Hepatocyte (in vitro differentiated cells): ENCODE data around the gene EOGT.

Source experiments
- EZH2phosphoT487 ChIP-seq: fragments of 200-600 bp; sonication (generic); IDR thresholded peaks from one replicate; pipeline ENCODE4 v1.6.1; 2018; ENCODE audit warnings: antibody characterized with exemption, mild to moderate bottlenecking, low read depth, moderate library complexity; ENCODE audit not compliant: unreplicated experiment, severe bottlenecking
- TF ChIP-seq, protein P1 (sequence below): fragments of 200-600 bp; sonication (generic); IDR thresholded peaks from 2 replicates; pipeline ENCODE4 v1.5.1; 2016; ENCODE audit warnings: antibody characterized with exemption, mild to moderate bottlenecking; ENCODE audit not compliant: poor library complexity

DNA sequence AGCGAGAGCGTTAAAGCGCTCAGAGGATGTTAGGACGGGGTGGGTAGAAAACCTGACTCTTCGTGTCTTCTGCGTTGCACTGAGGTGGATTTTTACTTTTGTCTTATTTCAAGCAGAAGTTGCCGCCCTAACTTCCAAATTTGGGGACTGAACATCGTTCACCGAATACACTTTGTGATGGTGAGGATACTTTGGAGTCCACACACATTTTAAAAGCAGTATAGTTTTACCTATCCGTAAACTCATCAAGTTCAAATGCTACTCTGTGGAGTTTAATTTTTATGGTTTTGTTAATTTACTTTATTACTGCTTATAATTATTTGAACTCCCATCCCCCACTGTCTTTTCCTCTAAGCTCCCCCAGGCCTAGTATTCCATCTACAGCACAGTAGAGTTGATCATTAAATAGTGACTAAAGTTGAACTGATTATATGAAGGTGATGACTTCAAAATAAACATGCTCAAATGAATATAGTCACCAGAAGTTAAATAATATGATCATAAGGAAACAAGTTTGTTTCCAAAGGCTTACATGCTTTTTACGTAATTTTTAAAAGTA, 617 bp upstream of the EOGT start:
- TF ChIP-seq, protein P1, sequence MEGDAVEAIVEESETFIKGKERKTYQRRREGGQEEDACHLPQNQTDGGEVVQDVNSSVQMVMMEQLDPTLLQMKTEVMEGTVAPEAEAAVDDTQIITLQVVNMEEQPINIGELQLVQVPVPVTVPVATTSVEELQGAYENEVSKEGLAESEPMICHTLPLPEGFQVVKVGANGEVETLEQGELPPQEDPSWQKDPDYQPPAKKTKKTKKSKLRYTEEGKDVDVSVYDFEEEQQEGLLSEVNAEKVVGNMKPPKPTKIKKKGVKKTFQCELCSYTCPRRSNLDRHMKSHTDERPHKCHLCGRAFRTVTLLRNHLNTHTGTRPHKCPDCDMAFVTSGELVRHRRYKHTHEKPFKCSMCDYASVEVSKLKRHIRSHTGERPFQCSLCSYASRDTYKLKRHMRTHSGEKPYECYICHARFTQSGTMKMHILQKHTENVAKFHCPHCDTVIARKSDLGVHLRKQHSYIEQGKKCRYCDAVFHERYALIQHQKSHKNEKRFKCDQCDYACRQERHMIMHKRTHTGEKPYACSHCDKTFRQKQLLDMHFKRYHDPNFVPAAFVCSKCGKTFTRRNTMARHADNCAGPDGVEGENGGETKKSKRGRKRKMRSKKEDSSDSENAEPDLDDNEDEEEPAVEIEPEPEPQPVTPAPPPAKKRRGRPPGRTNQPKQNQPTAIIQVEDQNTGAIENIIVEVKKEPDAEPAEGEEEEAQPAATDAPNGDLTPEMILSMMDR: no peak
- no peak for TF ChIP-seq EZH2phosphoT487
